GM12874 (cell line): ENCODE data around the gene NPAS2.

ENCODE experiments used
- TF ChIP-seq, protein P1 (sequence below): IDR thresholded peaks from 2 replicates; pipeline ENCODE4 v1.5.1; 2011; ENCODE audit warnings: low read depth, mild to moderate bottlenecking, control low read depth, low read length, moderate library complexity; ENCODE audit not compliant: insufficient read depth

The NPAS2 gene

DNA sequence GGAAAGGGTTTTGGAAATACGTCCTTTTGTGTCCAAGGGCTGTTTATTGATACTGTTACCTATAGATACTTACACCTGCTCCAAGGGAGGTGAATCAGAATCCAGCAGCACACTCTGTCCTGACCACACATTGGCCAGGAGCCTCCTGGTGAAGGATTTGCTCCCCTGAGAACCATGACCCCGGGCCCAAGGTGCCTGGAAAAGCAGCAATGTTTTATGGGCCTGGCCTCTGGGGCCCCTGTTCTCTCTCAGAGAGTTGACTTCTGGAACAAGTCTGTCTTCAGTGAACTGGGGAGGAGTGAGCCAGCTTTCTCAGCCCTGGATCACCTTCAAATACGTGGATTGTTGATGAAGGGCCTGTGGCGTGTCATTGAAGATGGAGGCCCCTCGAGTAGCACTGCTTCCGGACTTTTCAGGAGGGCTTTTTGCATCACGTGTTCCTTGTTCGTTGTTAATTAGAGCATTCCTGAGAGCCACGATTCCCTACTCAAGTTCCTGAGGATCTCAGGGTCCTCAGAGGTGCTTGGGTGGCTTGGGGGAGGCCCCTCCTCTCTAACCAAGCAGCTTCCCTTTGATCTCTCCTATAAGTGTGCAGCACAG lies 103.6 kb downstream of the NPAS2 start:
- TF ChIP-seq, protein P1, sequence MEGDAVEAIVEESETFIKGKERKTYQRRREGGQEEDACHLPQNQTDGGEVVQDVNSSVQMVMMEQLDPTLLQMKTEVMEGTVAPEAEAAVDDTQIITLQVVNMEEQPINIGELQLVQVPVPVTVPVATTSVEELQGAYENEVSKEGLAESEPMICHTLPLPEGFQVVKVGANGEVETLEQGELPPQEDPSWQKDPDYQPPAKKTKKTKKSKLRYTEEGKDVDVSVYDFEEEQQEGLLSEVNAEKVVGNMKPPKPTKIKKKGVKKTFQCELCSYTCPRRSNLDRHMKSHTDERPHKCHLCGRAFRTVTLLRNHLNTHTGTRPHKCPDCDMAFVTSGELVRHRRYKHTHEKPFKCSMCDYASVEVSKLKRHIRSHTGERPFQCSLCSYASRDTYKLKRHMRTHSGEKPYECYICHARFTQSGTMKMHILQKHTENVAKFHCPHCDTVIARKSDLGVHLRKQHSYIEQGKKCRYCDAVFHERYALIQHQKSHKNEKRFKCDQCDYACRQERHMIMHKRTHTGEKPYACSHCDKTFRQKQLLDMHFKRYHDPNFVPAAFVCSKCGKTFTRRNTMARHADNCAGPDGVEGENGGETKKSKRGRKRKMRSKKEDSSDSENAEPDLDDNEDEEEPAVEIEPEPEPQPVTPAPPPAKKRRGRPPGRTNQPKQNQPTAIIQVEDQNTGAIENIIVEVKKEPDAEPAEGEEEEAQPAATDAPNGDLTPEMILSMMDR, result no peak

DNA sequence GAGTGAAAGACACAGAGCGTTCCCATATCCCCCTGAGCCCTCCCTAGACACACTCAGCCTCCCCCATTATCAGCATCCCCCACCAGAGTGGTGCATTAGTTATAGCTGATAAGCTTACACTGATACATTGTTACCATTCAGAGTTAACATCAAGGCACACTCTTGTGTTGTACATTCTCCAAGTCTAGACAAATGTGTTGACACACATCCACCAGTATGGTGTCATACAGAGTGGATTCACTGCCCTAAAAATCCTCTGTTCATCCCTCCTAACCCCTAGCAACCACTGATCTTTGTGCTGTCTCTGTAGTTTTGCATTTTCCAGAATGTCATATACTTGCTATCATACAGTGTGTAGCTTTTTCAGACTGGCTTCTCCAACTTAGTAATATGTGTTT lies 104.2 kb downstream of the NPAS2 start:
- TF ChIP-seq, protein P1, result no peak

DNA sequence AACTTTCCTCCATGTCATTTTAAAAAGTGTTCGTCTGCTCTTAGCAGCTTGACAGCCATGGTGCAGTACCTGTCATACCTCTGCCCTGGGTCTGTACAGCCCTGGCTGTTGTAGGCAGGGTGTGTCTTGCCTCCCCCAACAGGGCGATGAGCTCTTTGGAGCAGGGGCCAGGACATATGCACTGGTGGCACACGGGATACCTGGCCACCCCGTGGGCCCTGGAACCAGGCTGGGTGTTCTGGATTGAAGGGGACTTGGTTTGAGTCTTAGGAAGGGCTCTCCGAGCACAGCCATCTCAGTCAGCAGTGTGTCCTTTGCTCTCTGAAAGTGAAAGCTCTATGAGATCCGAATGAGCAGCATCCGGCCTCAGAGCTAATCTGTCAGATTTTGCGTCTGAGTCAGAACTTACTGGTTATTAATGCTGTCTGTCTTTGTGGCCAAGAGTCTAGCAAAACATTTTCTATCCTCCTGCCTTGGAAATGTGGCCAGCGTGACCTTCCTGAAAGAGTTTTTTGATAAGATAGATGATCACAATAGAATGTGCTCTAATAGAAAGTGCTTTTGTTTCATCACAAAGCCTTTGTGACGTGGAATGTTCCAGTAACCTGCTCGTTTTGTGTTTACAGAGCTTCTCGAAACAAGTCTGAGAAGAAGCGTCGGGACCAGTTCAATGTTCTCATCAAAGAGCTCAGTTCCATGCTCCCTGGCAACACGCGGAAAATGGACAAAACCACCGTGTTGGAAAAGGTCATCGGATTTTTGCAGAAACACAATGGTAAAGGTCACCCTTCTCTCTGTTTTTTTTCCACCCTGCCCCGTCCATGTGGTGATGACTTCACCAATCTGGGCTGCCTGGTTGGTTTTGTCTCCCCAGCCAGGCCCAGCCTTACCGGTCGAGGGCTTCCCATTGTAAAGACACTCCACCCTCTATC lies 104.8 kb downstream of the NPAS2 start:
- TF ChIP-seq, protein P1, result no peak

DNA sequence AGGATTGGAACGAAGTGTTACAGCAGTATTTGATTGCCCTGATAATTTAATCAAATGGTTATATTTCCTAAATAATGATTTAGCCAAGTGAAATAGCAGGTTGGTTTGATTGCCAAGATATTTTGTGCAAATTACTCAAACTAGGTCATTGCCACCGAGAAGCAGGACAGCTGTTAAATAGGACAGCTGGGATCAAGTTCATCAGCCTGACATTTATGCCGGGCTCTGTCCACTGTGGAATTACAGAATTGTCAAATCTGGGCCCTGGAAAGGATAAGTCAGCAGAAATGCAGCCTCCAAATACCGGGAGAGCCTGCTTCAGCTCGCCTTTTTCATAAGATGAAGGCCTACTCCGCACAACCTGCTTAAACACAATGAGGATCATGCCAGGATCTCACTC lies 108.3 kb downstream of the NPAS2 start:
- TF ChIP-seq, protein P1, result no peak

DNA sequence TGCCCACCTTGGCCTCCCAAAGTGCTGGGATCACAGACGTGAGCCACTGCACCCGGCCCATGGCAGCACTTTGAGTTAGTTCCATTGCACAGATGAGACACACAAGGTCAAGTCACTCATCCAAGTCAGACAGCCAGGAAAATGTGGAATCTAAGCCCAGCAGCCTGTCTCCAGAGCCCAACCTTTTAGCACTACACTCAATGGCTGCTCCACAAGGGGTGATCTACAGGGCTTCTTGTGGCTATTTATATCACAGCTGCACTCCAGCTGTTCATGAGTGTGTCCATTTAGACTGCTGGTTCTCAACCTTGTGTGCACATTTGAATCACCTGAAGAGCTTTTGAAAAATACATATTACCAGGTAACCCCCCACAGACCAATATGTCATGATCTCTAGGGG lies 109.2 kb downstream of the NPAS2 start:
- TF ChIP-seq, protein P1, result no peak

DNA sequence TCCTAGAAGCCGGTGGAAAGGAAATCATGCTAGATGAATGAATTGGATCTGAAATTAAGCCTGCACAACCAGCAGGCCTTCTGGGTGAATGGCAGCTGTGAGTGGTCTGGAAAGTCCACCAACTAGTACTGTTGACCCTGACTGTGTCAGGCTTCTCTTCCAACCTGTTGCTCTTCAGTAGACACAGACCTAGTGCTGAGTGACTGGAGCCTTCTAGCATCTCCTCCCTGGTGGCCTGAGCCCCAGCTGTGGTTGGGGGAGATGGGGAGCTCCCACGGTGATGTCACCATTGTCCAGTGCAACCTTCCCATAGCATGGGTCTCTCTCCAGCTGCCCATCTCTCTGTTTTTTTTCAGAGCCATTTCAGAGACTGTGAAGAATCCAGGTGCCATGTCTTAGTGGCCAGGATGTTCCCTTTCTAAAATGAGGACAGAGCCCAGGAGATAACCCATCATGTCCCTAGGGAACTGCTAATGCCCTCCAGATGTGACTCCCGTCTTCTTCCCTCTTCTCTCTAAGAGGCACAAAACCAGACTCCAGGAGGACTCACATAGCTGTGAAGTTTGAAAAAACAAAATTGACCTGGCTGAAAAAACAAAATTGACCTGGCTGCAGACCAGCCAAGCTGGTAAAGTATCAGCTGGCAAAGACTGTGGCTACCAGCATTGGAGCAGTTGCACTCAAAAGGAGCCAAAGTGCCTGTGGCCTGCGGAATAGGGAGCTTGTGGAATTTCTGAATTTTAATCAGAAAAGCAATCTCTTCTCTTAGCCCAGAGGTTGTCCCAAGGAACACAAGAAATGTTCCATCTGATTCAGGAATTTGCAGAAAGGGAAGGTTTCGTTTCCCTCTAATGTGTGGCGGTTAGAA lies 114.8 kb downstream of the NPAS2 start:
- TF ChIP-seq, protein P1, result no peak

DNA sequence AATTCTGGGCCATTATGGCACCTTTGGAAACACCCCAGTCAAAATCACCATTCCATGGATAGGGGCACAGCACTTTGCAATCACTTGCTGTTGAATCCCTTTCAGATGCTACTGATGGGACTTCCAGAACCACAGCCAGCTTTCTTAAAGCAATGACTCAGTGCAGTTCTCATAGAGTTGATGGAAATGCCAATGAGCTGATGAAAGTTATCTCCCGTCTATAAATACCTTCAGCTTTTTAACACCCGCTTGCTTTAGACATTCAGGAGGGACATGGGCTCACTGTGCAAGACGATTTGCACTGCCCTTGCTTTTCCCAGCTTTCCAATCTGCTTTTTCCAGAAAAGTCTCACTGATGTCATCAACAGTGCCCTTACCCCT lies 115.4 kb downstream of the NPAS2 start:
- TF ChIP-seq, protein P1, result no peak
